Activated naive CD8-positive, alpha-beta T cell treated with anti-CD3 and anti-CD28 coated beads for 36 hours (primary cell): ENCODE measurements around the gene LAMC3. TPM values are rescaled to one million over a fixed set of nuclear protein-coding genes. Genes with fewer than 3 reads are reported as not detected.

Source experiments
- DNase-seq: peaks from one replicate; pipeline ENCODE4 v3.0.0; 2021
- H3K27ac Mint-ChIP-seq: one replicate; pipeline ENCODE4 v1.8.0; 2022; ENCODE audit warnings: mild to moderate bottlenecking, moderate library complexity, mixed read lengths
- H3K27me3 Mint-ChIP-seq: one replicate; pipeline ENCODE4 v1.8.0; 2022; ENCODE audit warnings: mild to moderate bottlenecking, mixed read lengths
- H3K36me3 Mint-ChIP-seq: one replicate; pipeline ENCODE4 v1.8.0; 2021; ENCODE audit warnings: mild to moderate bottlenecking, mixed read lengths
- H3K4me1 Mint-ChIP-seq: one replicate; pipeline ENCODE4 v1.8.0; 2021; ENCODE audit warnings: mixed read lengths
- H3K4me3 Mint-ChIP-seq: one replicate; pipeline ENCODE4 v1.8.0; 2022; ENCODE audit warnings: mild to moderate bottlenecking, moderate library complexity, mixed read lengths
- H3K9me3 Mint-ChIP-seq: one replicate; pipeline ENCODE4 v1.8.0; 2022; ENCODE audit warnings: mixed read lengths
- total RNA-seq, 2 experiments: library from RNA; stranded (reverse); gene quantifications; one replicate each; pipeline ENCODE4 v1.2.3, GENCODE V29; 2021

The LAMC3 gene
- total RNA-seq, 2 experiments from 2014 or later, result 0.56 to 0.91 TPM

- Mint-ChIP-seq H3K27ac (no peak overlapping the region), H3K27me3 (no peaks in the 10 kb centered on the region), H3K4me3 (no peak overlapping the region), H3K36me3 (no peaks in the 10 kb centered on the region), H3K4me1 (peaks cover 5% of the 10 kb centered on the region), H3K9me3 (no peaks in the 10 kb centered on the region)
- DNase-seq, result no peak
Observed at GRCh38 chr9:131046093-131046380, 37.1 kb downstream of the LAMC3 start.

- no peaks in the 10 kb centered on the region for H3K36me3 Mint-ChIP-seq
- H3K4me1 Mint-ChIP-seq, result peaks cover 5% of the 10 kb centered on the region
- H3K9me3 Mint-ChIP-seq, result no peaks in the 10 kb centered on the region
- H3K27me3 Mint-ChIP-seq, result no peaks in the 10 kb centered on the region
- H3K27ac Mint-ChIP-seq, result no peak overlapping the region
- no peak overlapping the region for H3K4me3 Mint-ChIP-seq
- peak; percentile 77 for DNase-seq
Observed at GRCh38 chr9:131046581-131047202, 37.7 kb downstream of the LAMC3 start.

- Mint-ChIP-seq H3K27ac (no peak overlapping the region), H3K9me3 (no peaks in the 10 kb centered on the region), H3K27me3 (no peaks in the 10 kb centered on the region), H3K36me3 (no peaks in the 10 kb centered on the region), H3K4me3 (no peak overlapping the region), H3K4me1 (peaks cover 3% of the 10 kb centered on the region)
- no peak for DNase-seq
Observed at GRCh38 chr9:131048332-131048731, 39.4 kb downstream of the LAMC3 start.

- Mint-ChIP-seq H3K9me3 (no peaks in the 10 kb centered on the region), H3K27ac (no peak overlapping the region)
Observed at GRCh38 chr9:131048820-131049219, 39.8 kb downstream of the LAMC3 start.

GRCh38 chr9:131049829-131050715, 41.1 kb downstream of the LAMC3 start:
- Mint-ChIP-seq H3K27ac (no peak overlapping the region), H3K9me3 (no peaks in the 10 kb centered on the region), H3K4me3 (no peak overlapping the region), H3K36me3 (no peaks in the 10 kb centered on the region), H3K4me1 (no peaks in the 10 kb centered on the region), H3K27me3 (no peaks in the 10 kb centered on the region)
- no peak for DNase-seq

More at GRCh38 chr9:131048820-131049219, 39.8 kb downstream of the LAMC3 start:
- H3K27me3 Mint-ChIP-seq, result no peaks in the 10 kb centered on the region
- DNase-seq, result no peak
- H3K4me1 Mint-ChIP-seq, result no peaks in the 10 kb centered on the region
- H3K4me3 Mint-ChIP-seq, result no peak overlapping the region
- no peaks in the 10 kb centered on the region for H3K36me3 Mint-ChIP-seq

GRCh38 chr9:131050831-131051230, 41.9 kb downstream of the LAMC3 start:
- no peaks in the 10 kb centered on the region for H3K9me3 Mint-ChIP-seq
- H3K4me3 Mint-ChIP-seq, result no peak overlapping the region
- no peaks in the 10 kb centered on the region for H3K4me1 Mint-ChIP-seq
- DNase-seq, result no peak
- no peaks in the 10 kb centered on the region for H3K27me3 Mint-ChIP-seq
- no peak overlapping the region for H3K27ac Mint-ChIP-seq
- H3K36me3 Mint-ChIP-seq, result no peaks in the 10 kb centered on the region

- Mint-ChIP-seq H3K36me3 (no peaks in the 10 kb centered on the region), H3K27ac (no peak overlapping the region), H3K4me1 (no peaks in the 10 kb centered on the region), H3K9me3 (no peaks in the 10 kb centered on the region), H3K27me3 (no peaks in the 10 kb centered on the region), H3K4me3 (no peak overlapping the region)
- DNase-seq, result no peak
Observed at GRCh38 chr9:131051592-131052517, 42.9 kb downstream of the LAMC3 start.

GRCh38 chr9:131053896-131054295, 44.9 kb downstream of the LAMC3 start:
- Mint-ChIP-seq H3K4me3 (no peak overlapping the region), H3K36me3 (no peaks in the 10 kb centered on the region), H3K4me1 (no peaks in the 10 kb centered on the region), H3K9me3 (no peaks in the 10 kb centered on the region), H3K27ac (no peak overlapping the region), H3K27me3 (no peaks in the 10 kb centered on the region)
- no peak for DNase-seq

GRCh38 chr9:131056781-131057506, 48.0 kb downstream of the LAMC3 start:
- no peak overlapping the region for H3K4me3 Mint-ChIP-seq
- DNase-seq, result no peak
- H3K36me3 Mint-ChIP-seq, result no peaks in the 10 kb centered on the region
- no peaks in the 10 kb centered on the region for H3K27me3 Mint-ChIP-seq
- H3K4me1 Mint-ChIP-seq, result no peaks in the 10 kb centered on the region
- no peak overlapping the region for H3K27ac Mint-ChIP-seq
- H3K9me3 Mint-ChIP-seq, result no peaks in the 10 kb centered on the region

- Mint-ChIP-seq H3K4me1 (no peaks in the 10 kb centered on the region), H3K27ac (no peak overlapping the region), H3K27me3 (no peaks in the 10 kb centered on the region), H3K9me3 (no peaks in the 10 kb centered on the region), H3K36me3 (no peaks in the 10 kb centered on the region), H3K4me3 (no peak overlapping the region)
- no peak for DNase-seq
Observed at GRCh38 chr9:131060900-131061630, 52.1 kb downstream of the LAMC3 start.

- Mint-ChIP-seq H3K9me3 (no peaks in the 10 kb centered on the region), H3K27me3 (no peaks in the 10 kb centered on the region), H3K4me3 (no peak overlapping the region), H3K27ac (no peak overlapping the region), H3K4me1 (no peaks in the 10 kb centered on the region), H3K36me3 (no peaks in the 10 kb centered on the region)
- no peak for DNase-seq
Observed at GRCh38 chr9:131062969-131063368, 54.0 kb downstream of the LAMC3 start.

GRCh38 chr9:131065599-131065998, 56.6 kb downstream of the LAMC3 start:
- Mint-ChIP-seq H3K9me3 (no peaks in the 10 kb centered on the region), H3K4me1 (no peaks in the 10 kb centered on the region), H3K4me3 (no peak overlapping the region), H3K36me3 (no peaks in the 10 kb centered on the region), H3K27me3 (no peaks in the 10 kb centered on the region), H3K27ac (no peak overlapping the region)
- no peak for DNase-seq

GRCh38 chr9:131067625-131068024, 58.7 kb downstream of the LAMC3 start:
- Mint-ChIP-seq H3K4me1 (no peaks in the 10 kb centered on the region), H3K27ac (no peak overlapping the region), H3K27me3 (no peaks in the 10 kb centered on the region), H3K36me3 (no peaks in the 10 kb centered on the region), H3K9me3 (no peaks in the 10 kb centered on the region), H3K4me3 (no peak overlapping the region)
- no peak for DNase-seq
